Measurements from ENCODE around the gene ERCC6L2. TPM values are rescaled to one million over a fixed set of nuclear protein-coding genes. Genes with fewer than 3 reads are reported as not detected.

Gene ERCC6L2
- total RNA-seq, result 10 to 100 TPM; 39.4 to 43.5 TPM
- long read RNA-seq, partial matches to known transcripts, result 2 of 13 reads
- long read RNA-seq, other reads (novel, unspliced or antisense), result 11 of 13 reads

GRCh38 chr9:95875305-95876137 is at the start of gene ERCC6L2:
Gene ERCC6L2 (plus strand): TSS chr9:95875691. CDS start chr9:95876039, 348 bp downstream.
- DNase-seq (peak; percentile 96), ATAC-seq (peak; percentile 92)
- intact Hi-C loops (cut with DNase I, micrococcal nuclease), result loop anchor here in 1 of 2 donors (5.0 kb wide), 1 partner anchor 103 kb away; no protein-coding TSS in a partner anchor

- no peak for ATAC-seq
- intact Hi-C loops (cut with DNase I, micrococcal nuclease), result no loop called here
Observed at GRCh38 chr9:95826183-95826838, 49.2 kb upstream of the ERCC6L2 start.

GRCh38 chr9:95830768-95831167 is 44.7 kb upstream of the ERCC6L2 start:
- intact Hi-C loops (cut with DNase I, micrococcal nuclease), result no loop called here
- DNase-seq (no peak), ATAC-seq (no peak)

More at GRCh38 chr9:95826183-95826838, 49.2 kb upstream of the ERCC6L2 start:
- DNase-seq, result no peak

- peak; percentile 97 for ATAC-seq
- intact Hi-C loops (cut with DNase I, micrococcal nuclease), result no loop called here
- peak in 1 of 2 donors; percentile 40 for DNase-seq
Observed at GRCh38 chr9:95831810-95832209, 43.7 kb upstream of the ERCC6L2 start.

GRCh38 chr9:95833546-95834178 is 41.8 kb upstream of the ERCC6L2 start:
- ATAC-seq (no peak), DNase-seq (no peak)
- intact Hi-C loops (cut with DNase I, micrococcal nuclease), result no loop called here

GRCh38 chr9:95834281-95834907 is 41.1 kb upstream of the ERCC6L2 start:
- DNase-seq (no peak), ATAC-seq (no peak)
- intact Hi-C loops (cut with DNase I, micrococcal nuclease), result no loop called here

- DNase-seq (no peak), ATAC-seq (no peak)
- intact Hi-C loops (cut with DNase I, micrococcal nuclease), result no loop called here
Observed at GRCh38 chr9:95835393-95835792, 40.1 kb upstream of the ERCC6L2 start.

- ATAC-seq, result no peak
- no peak for DNase-seq
- intact Hi-C loops (cut with DNase I, micrococcal nuclease), result no loop called here
Observed at GRCh38 chr9:95836072-95836471, 39.4 kb upstream of the ERCC6L2 start.

GRCh38 chr9:95839012-95839411 is 36.5 kb upstream of the ERCC6L2 start:
- DNase-seq (no peak), ATAC-seq (no peak)
- intact Hi-C loops (cut with DNase I, micrococcal nuclease), result no loop called here

GRCh38 chr9:95840074-95840473 is 35.4 kb upstream of the ERCC6L2 start:
- ATAC-seq, result no peak
- no peak for DNase-seq
- intact Hi-C loops (cut with DNase I, micrococcal nuclease), result no loop called here

GRCh38 chr9:95841377-95841776 is 34.1 kb upstream of the ERCC6L2 start:
- DNase-seq, result no peak
- intact Hi-C loops (cut with DNase I, micrococcal nuclease), result no loop called here
- no peak for ATAC-seq

GRCh38 chr9:95845751-95846150 is 29.7 kb upstream of the ERCC6L2 start:
- intact Hi-C loops (cut with DNase I, micrococcal nuclease), result no loop called here
- DNase-seq (no peak), ATAC-seq (no peak)

GRCh38 chr9:95848764-95849163 is 26.7 kb upstream of the ERCC6L2 start:
- no peak for ATAC-seq
- no peak for DNase-seq
- intact Hi-C loops (cut with DNase I, micrococcal nuclease), result no loop called here

- intact Hi-C loops (cut with DNase I, micrococcal nuclease), result no loop called here
- DNase-seq, result no peak
- ATAC-seq, result no peak
Observed at GRCh38 chr9:95852059-95853032, 23.1 kb upstream of the ERCC6L2 start.

- ATAC-seq, result no peak
- intact Hi-C loops (cut with DNase I, micrococcal nuclease), result no loop called here
- DNase-seq, result no peak
Observed at GRCh38 chr9:95854386-95855020, 21.0 kb upstream of the ERCC6L2 start.

- ATAC-seq, result no peak
- no peak for DNase-seq
- intact Hi-C loops (cut with DNase I, micrococcal nuclease), result no loop called here
Observed at GRCh38 chr9:95855961-95856360, 19.5 kb upstream of the ERCC6L2 start.

GRCh38 chr9:95857124-95857523 is 18.4 kb upstream of the ERCC6L2 start:
- intact Hi-C loops (cut with DNase I, micrococcal nuclease), result no loop called here
- ATAC-seq (no peak), DNase-seq (no peak)

- DNase-seq (no peak), ATAC-seq (no peak)
- intact Hi-C loops (cut with DNase I, micrococcal nuclease), result no loop called here
Observed at GRCh38 chr9:95857896-95858295, 17.6 kb upstream of the ERCC6L2 start.

All from left colon (tissue), 2 donors.